A673 (cell line): Measurements from ENCODE around the gene DDR2. TPM values are rescaled to one million over a fixed set of nuclear protein-coding genes. Genes with fewer than 3 reads are reported as not detected.
A peak's percentile ranks its signal among the peaks of the same experiment; 100 is the strongest.

ENCODE experiments used
- BruUV-seq: library from RNA; stranded (reverse); fragments of 400-500 nt; replicated peaks from 2 replicates; lab custom pipeline; 2021; lab: Mats Ljungman, UMichigan
- CTCF ChIA-PET: fragments of 300-600 bp; sonication (Branson Sonifier 250); formaldehyde crosslinking; loops from one replicate; lab custom pipeline; 2022; ENCODE audit warnings: antibody characterized with exemption; lab: Charles Lee
- POLR2A ChIA-PET: fragments of 300-600 bp; sonication (Branson Sonifier 250); formaldehyde crosslinking; loops from one replicate; lab custom pipeline; 2022; ENCODE audit warnings: antibody characterized with exemption; ENCODE audit not compliant: low non-redundant PET; lab: Charles Lee
- DNase-seq: peaks from one replicate; pipeline ENCODE4 v3.0.0-alpha.2; 2015; ENCODE audit warnings: low spot score
- H3K27ac ChIP-seq: fragments of 200-600 bp; sonication (generic); 2 replicates; pipeline ENCODE4 v1.5.1; 2016; ENCODE audit warnings: mixed run types, low read depth, mild to moderate bottlenecking, mixed read lengths, antibody characterized with exemption, low read length; ENCODE audit not compliant: poor library complexity, severe bottlenecking
- H3K27me3 ChIP-seq: fragments of 200-600 bp; sonication (generic); replicated peaks from 2 replicates; pipeline ENCODE4 v1.6.1; 2017; ENCODE audit warnings: mixed run types, low read depth, mild to moderate bottlenecking, mixed read lengths, antibody characterized with exemption, low read length; ENCODE audit not compliant: insufficient read depth, poor library complexity
- H3K36me3 ChIP-seq: fragments of 200-600 bp; sonication (generic); 2 replicates; pipeline ENCODE4 v1.6.1; 2016; ENCODE audit warnings: mixed run types, mild to moderate bottlenecking, mixed read lengths, antibody characterized with exemption, low read length; ENCODE audit not compliant: insufficient read depth, poor library complexity, severe bottlenecking
- H3K4me1 ChIP-seq: fragments of 200-600 bp; sonication (generic); 2 replicates; pipeline ENCODE4 v1.6.1; 2017; ENCODE audit warnings: mixed run types, mild to moderate bottlenecking, mixed read lengths, antibody characterized with exemption, low read length; ENCODE audit not compliant: insufficient read depth, poor library complexity, severe bottlenecking
- H3K4me3 ChIP-seq: fragments of 200-600 bp; sonication (generic); 2 replicates; pipeline ENCODE4 v1.5.1; 2016; ENCODE audit warnings: low read depth, mixed run types, mild to moderate bottlenecking, mixed read lengths, low read length; ENCODE audit not compliant: poor library complexity, severe bottlenecking
- H3K9me3 ChIP-seq: fragments of 200-600 bp; sonication (generic); 2 replicates; pipeline ENCODE4 v1.6.1; 2016; ENCODE audit warnings: mixed run types, low read depth, mild to moderate bottlenecking, mixed read lengths, antibody characterized with exemption, low read length; ENCODE audit not compliant: poor library complexity, severe bottlenecking
- EZH2 ChIP-seq: fragments of 200-600 bp; sonication (generic); IDR thresholded peaks from 2 replicates; pipeline ENCODE4 v1.6.1; 2017; ENCODE audit warnings: borderline replicate concordance, low read depth, mild to moderate bottlenecking, mixed read lengths, antibody characterized with exemption, low read length; ENCODE audit not compliant: poor library complexity, severe bottlenecking
- intact Hi-C: fragments of 100-400 bp; cut with micrococcal nuclease; formaldehyde crosslinking; loops from one replicate; pipeline ENCODE4 v1.10.0; 2022; ENCODE audit not compliant: unreplicated experiment
- total RNA-seq: library from RNA; stranded (reverse); gene quantifications from 2 replicates; pipeline ENCODE4 v1.2.3, GENCODE V29; 2021
- TF ChIP-seq, protein P1 (sequence below): fragments of 300-800, 200-600 bp; sonication (generic); conservative IDR thresholded peaks from 2 replicates; pipeline ENCODE4 v1.5.1; 2017; ENCODE audit warnings: low read depth, mild to moderate bottlenecking, antibody characterized with exemption, low read length, moderate library complexity, mixed read lengths

Gene DDR2
- total RNA-seq, 1 experiment from 2014 or later, result 121 TPM

DNA sequence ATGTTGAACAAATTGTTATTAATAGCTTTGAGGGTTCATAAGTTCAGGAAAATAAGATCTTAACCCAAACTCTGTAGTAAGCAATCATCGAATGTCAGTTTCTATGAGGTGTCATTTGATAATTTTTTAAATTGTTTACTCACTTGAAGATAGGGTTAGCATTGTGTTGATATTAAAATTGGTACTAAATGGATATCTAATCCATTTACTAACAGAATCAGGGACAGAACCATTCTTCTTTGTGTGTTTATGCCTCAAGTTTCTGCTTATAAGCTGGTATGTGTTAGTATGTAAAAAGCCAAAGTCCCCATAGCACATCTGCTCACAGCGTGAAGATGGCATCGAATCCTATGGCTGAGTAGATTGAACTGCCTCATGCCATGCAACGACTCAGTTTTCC, 13.4 kb downstream of the DDR2 start:
- intact Hi-C loops, result no loop called here
- Histone ChIP-seq H3K36me3 (peaks cover 21% of the 10 kb centered on the region), H3K4me1 (peaks cover 52% of the 10 kb centered on the region), H3K9me3 (no peaks in the 10 kb centered on the region), H3K27ac (no peak overlapping the region), H3K4me3 (no peak overlapping the region), H3K27me3 (no peaks in the 10 kb centered on the region)
- CTCF ChIA-PET, result no interaction called here
- BruUV-seq, result no TSS peak
- TF ChIP-seq, protein P1, sequence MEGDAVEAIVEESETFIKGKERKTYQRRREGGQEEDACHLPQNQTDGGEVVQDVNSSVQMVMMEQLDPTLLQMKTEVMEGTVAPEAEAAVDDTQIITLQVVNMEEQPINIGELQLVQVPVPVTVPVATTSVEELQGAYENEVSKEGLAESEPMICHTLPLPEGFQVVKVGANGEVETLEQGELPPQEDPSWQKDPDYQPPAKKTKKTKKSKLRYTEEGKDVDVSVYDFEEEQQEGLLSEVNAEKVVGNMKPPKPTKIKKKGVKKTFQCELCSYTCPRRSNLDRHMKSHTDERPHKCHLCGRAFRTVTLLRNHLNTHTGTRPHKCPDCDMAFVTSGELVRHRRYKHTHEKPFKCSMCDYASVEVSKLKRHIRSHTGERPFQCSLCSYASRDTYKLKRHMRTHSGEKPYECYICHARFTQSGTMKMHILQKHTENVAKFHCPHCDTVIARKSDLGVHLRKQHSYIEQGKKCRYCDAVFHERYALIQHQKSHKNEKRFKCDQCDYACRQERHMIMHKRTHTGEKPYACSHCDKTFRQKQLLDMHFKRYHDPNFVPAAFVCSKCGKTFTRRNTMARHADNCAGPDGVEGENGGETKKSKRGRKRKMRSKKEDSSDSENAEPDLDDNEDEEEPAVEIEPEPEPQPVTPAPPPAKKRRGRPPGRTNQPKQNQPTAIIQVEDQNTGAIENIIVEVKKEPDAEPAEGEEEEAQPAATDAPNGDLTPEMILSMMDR, result no peak
- no peak for TF ChIP-seq EZH2
- POLR2A ChIA-PET, result no interaction called here
- DNase-seq, result no peak

DNA sequence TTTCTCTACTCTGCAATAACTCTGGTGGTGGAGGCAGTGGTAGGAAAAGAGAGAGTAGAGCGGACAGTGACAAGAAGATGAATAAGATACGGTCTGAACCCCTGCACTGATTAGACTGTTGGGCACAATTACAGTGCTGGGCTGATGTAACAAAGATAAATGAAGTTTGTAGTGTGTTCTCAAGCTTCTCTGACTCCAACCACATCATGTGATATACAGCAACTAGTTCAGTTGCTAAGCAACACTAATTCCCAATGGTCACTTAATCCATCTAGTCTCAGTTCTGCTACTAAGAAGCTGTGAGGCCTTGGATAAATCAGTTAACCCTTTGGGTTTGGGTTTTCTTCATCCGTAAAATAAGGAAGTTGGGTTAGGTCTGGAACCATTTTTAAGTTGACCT, 17.3 kb downstream of the DDR2 start:
- Histone ChIP-seq H3K9me3 (no peaks in the 10 kb centered on the region), H3K4me1 (peaks cover 57% of the 10 kb centered on the region), H3K36me3 (peaks cover 7% of the 10 kb centered on the region), H3K27ac (peak overlapping the region; percentile 63), H3K4me3 (no peak overlapping the region), H3K27me3 (no peaks in the 10 kb centered on the region)
- no TSS peak for BruUV-seq
- TF ChIP-seq, protein P1, result no peak
- no peak for TF ChIP-seq EZH2
- ChIA-PET CTCF (no interaction called here), POLR2A (interaction anchor here (0.6 kb wide), 1 partner anchor 12 kb away, joined by 4 read pairs; no protein-coding TSS in a partner anchor)
- intact Hi-C loops, result no loop called here
- DNase-seq, result peak; percentile 62

DNA sequence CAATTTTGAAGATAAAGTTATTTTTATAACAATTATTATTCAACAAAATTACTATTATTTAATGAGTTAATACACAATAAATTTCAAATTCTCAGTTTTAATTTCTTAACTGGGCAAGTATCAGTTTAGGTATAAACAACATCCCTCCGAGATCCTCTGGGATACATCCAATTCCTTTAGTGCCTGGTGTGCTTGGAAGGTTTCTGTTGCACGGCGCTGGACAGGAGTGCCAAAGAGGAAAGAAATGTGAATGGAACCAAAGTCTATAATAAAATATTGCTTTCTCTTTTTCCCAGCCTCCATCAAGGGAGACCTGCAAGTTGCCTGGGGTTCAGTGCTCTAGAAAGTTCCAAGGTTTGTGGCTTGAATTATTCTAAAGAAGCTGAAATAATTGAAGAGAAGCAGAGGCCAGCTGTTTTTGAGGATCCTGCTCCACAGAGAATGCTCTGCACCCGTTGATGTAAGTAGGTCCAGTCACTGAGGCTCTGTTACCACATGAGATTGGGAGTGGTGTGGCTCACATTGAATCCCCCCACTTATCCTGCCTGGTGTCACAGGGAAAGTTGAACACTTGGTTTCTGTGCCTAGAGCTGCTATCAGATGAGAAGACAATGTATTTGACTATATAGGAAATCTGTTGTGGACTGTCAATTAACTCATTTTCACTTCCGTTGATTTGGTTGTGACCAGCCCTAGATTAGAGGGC, 22.8 kb downstream of the DDR2 start:
- peaks cover 63% of the 10 kb centered on the region for H3K4me1 ChIP-seq
- no TSS peak for BruUV-seq
- no peak for DNase-seq
- TF ChIP-seq, protein P1, result no peak
- no peak for TF ChIP-seq EZH2
- ChIA-PET POLR2A (no interaction called here), CTCF (no interaction called here)
- H3K27ac ChIP-seq, result peak overlapping the region; percentile 81
- no peaks in the 10 kb centered on the region for H3K9me3 ChIP-seq
- H3K27me3 ChIP-seq, result no peaks in the 10 kb centered on the region
- H3K36me3 ChIP-seq, result peaks cover 27% of the 10 kb centered on the region
- intact Hi-C loops, result no loop called here
- no peak overlapping the region for H3K4me3 ChIP-seq
